GM18870 (cell line): ENCODE data around the gene CALN1.
"Not testable (repeated sequence)": the region's sequence is repeated elsewhere in the genome, so short reads cannot be mapped to it uniquely, and the experiment has no call there.

Experiments
- ATAC-seq: cut with Tn5 transposase; IDR thresholded peaks from one replicate; pipeline ENCODE4 v1.9.1; 2021; ENCODE audit warnings: moderate library complexity; ENCODE audit not compliant: unreplicated experiment

CALN1 gene

DNA sequence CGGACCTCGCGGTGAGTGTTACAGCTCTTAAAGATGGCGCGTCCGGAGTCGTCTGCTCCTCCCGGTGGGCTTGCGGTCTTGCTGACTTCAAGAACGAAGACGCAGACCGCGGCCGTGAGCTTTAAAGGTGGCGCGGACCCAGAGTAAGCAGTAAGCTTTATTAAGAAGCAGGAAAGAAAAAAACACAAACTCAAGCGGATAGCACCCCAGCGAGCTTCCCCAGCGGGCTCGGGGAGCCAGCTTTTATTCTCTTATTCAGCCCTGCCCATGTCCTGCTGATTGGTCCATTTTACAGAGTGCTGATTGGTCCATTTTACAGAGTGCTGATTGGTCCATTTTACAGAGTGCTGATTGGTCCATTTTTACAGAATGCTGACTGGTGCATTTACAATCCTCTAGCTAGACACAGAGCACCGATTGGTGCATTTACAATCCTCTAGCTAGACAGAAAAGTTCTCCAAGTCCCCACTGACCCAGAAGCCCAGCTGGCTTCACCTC is at the start of gene CALN1:
CALN1 (minus strand) TSS at position 218 of the 498 bp plus-strand sequence.
- not testable (repeated sequence) for ATAC-seq

DNA sequence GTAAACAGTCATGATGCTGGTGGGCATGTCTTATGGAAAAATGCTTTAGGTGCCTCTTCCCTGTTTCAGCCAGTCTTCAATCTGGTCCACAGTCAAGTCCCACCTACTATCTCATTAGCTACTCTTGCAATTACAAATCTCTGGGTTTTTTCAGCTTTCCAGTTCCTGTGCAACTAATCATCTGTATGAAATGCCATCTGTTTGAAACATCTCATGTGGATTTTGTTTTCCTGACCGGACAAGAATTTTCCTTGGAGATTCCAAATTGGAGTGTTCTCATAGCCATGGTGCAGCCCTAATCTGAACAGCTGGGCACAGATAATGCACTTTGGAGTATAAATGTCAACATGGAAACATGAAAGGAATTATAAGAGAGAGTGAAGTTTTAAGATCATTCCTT is 41.3 kb upstream of the CALN1 start:
- ATAC-seq: no peak

DNA sequence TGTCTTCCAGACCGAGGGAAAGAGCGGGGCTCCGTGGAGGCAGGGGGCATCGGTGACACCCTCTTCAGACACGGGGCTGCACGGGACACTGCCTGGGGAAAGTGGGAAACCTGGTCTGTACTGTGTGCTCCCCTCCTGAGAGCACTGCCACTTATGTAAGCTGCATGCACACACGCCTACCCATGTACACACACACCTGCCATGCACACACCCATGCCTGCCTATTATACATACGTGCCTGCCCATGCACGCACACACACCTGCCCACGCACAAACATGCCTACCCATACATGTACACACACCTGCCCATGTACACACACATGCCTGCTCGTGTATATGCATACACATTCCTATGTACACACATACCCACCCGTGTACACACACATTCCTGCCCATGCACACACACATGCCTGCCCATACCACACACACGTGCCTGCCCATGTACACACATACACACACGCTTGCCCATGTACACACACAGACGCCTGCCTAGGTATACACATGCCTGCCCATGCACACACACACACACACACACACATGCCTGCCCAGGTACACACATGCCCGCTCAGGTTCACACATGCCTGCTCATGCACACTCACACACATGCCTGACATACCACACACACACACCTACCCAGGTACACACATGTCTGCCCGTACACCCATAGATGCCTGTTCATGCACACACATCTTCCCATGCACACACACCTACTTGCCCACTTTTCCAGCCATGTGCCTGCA is 35.5 kb upstream of the CALN1 start:
- ATAC-seq: no peak

DNA sequence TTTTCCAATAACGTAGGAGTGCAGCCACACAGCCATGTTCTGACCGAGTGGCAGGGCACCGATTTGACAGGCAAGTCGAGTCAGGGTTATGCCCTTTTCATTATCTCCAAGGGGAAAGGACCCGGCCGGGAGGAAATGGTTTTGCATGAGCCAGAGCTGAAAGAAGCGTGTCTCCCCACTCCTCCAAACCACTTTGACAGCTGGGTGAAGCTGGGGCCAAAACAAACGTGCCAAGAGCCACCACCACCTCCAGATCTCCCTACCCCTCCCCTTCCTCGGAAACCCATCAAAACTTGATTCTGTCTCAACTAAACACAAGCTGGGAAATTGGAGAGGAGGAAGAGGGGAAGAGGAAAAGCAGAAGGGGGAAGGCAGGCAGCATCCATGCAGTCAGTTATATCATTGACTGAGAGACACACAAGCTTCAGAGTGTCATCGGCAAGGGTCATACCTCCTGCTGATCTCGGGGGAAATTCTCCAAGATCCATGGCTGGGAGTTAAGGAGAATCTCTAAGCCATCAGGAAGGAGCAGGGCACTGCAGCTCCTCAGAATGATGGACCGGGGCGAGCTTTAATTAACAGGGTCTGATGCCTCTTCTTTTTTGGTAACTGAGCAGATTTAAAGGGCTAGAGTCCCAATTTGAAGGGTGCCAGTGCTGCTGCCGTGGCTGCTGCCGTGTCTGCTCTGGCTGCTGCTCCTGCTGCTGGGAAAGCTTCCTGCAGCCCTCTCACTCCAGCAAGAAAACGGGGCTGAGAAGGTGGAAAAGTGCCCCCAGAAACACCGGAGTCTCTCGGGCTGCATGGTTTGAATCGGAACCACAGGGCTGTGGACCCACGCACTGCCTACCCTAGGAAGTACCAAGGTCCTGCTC is 34.7 kb upstream of the CALN1 start:
- no peak for ATAC-seq

DNA sequence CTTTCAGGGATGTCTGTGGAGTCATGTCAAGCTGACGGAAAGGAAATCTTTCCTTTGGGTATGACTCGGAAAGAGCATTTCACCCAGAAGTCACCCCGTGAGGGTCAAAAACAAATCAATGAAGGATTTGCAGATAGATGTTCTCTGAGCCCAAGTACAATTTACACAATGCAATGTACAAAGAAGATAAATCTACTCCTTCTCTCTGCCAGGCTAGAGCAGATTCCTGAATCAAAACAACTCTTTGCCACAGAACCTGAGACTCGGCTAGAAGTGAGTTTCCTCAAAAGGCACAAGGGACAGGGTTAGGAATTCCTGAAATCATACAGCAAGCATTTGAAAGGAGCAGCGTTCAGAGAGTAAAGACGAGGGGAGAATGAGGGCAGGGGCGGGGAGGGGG is 34.0 kb upstream of the CALN1 start:
- ATAC-seq: no peak

DNA sequence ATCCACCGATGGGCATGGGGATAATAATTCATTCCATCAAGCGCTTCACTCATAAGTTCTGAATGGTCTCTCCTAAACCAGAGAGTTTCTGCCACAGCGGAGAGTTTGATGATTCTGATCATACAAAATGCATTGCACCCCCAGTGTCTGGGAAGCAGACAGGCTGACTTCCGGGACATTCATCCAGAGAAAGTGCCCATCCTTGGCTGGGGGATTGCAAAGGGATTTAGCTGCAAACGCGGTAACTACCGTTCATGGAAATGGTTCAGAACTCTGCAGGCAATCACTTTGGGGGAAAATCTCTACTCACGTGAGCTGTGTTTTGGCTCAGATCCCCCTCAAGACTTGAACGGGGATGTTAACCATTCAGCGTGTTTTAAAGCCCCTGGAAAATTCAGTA is 33.4 kb upstream of the CALN1 start:
- ATAC-seq: no peak

DNA sequence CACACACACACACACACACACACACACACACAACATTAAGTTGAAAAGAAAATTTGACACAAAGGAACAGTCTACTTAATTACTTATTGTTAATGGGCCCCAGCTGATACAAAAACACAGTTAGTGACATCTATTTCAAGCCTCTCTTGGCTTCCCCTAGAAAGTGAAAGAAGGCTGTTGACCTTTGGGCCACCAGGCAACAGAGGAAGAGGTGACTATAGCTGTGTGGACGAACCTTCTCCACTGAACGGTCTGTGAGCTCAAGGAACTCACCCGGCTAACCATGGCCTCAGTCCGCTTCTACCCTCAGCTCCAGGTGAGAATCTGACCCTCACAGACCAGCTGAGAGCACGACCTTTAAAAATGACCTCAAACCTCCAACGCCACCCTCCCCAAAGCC is 32.9 kb upstream of the CALN1 start:
- ATAC-seq: no peak

DNA sequence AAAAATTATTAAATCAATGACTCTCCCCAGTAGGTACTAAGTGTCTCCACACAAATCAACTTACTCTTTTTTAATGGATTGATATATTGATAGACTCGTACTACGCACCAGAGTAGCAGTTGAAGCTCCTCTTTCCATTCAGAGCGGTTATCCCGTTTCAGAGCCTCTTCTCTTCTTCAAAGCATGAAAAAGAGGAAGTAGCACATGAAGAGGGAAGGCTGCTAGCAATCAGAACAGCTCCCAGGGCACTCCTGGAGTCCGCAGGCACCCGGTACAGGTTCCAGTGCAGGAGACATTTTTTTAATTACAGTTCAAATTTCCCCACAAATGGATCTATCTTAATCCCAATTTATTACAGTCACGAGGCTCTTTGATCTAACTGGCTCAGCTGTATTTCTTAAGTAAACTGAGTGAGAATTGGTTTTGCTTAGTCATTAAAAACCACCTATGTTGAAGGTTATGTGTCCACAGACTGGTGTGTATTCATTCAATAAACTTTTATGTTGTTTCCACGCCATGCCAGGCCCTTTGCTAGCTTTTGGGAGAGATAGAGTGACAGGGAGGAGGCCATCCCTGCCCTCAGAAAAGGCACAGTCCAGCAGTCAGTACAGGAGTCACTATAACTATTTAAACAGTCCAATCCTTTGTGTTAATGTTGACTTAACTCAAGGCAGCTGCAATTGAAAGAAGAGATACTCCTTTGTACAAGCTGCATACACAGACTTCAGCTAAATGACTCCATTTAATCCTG is 32.1 kb upstream of the CALN1 start:
- no peak for ATAC-seq

DNA sequence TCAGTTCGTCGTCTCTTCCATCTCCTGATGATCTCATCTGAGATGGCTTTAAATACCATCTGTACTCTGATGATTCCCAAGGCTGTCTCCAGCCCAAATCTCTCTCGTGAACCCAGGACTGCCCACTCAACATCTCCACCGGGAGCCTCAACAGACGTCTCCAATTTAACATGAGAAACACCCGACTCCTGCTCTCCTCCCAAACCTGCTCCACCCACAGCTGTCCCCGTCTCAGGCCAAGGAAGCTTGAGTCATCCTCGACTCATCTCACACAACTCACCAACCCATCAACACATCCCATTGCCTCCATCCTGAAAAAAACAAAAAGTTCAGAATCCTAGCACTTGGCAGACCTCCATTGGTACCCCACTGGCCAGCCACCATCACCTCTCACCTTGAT is 29.7 kb upstream of the CALN1 start:
- no peak for ATAC-seq

DNA sequence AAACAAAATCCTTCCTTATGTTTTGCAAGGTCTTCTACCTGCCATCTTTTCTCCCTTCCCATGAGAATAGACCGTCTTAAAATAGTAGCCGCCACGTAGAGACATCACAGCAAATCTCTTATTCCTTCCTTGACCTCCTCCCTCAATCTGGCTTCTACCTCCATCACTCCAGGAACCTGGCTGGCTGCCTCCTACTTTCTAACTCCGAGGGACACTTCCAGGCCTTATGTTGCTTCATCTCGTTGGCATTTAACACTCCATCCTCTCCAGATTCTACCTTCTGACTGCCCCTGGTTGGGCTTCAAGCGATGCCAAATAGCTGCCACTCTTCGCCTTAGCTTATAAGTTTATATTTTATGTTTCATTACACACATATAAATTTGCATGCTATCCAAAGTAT is 26.4 kb upstream of the CALN1 start:
- no peak for ATAC-seq

DNA sequence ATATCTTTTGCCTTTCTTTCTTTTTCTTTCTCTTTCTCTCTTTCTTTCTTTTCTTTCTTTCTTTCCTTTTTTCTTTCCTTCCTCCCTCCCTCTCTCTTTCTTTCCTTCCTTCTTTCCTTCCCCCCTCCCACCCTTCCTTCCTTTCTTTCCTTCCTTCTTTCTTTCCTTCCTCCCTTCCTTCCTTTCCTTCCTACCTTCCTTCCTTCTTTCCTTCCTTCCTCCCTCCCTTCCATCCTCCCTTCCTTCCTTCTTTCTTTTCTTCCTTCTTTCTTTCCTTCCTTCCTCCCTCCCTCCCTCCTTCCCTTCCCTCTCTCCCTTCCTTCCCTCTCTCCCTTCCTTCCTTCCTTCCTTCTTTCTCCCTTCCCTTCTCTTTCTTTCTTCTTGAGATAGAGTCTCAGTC is 25.5 kb upstream of the CALN1 start:
- ATAC-seq: no peak

DNA sequence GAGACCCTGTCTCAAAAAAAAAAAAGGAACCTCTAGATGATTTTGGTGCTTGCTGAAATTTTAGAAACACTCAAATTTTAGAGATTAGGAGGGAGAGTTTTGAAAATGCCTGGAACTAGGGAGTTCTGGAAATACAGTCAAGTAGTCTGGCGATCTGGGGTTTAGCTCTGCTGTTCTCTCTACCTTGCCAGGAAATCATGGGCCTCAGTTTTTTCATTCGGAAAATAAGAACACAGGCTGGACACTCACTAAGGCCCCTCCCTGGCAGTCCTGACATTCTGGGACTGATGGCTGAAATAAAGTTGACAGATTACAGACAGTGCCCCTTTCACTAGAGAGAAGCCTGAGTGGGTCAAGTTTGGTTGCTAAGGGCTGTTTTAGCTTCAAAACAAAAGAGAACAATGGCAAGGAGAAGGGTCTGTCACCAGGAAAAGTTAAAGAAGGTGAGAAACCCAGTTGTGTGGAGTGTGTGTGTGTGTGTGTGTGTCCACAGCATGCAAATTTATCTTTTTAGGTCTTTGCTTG is 25.0 kb upstream of the CALN1 start:
- no peak for ATAC-seq

DNA sequence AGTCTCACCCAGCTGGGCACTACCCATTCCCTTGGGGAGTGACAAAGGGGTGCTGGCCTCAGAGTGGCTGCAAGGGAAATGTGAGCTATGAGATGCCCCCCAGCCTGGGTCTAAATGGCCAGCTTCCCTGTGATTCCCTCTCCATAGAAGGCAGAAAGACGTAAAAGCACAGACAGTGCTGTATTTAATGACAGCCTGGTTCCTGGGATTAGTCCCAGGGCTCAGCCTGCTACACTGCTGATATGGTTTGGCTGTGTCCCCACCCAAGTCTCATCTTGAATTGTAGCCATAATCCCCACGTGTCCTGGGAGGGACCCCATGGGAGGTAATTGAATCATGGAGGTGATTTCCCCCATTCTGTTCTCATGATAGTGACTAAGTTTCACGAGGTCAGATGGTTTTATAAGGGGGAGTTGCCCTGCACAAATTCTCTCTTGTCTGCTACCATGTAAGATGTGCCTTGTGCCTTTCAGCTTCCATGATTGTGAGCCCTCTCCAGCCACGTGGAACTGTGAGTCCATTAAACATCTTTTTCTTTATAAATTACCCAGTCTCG is 23.9 kb upstream of the CALN1 start:
- ATAC-seq: no peak

DNA sequence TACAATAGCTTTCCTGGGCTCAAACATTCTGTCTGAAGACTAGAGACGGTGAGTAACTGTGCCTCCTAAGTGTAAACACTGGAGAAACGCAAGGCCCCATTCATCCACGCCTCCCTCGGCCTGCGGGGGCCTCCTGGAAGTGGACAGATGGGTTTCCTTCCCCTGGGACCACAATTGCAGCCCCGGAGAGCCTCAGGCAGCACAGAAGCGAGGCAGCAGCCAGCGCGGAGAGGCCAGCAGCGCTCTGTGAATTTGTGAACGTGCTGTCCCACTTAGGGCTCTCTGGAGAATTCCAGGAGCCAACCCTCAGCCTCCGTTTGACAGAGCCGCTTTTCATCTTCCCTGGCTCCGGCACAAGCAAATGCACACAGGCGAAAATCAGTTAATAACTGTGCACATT is 23.2 kb upstream of the CALN1 start:
- ATAC-seq: no peak

DNA sequence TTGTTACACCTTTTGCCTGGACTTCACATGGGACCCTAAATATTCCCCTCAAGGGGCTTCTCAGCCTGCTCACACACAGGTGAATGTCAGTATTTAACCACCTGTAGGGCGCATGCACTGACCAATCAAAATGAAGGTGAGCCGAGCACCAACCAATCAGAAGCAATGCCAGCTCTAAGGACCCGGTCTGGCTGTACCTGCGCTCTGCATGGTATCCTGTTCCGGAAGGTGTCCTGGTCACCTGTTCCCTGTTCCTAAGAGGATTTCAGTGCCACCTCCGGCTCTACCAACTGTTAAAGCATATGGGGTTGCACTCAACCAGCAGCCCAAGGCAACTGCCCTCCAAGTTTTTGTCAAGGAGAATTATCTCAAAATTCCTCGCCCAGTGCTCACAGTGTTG is 18.4 kb upstream of the CALN1 start:
- no peak for ATAC-seq

DNA sequence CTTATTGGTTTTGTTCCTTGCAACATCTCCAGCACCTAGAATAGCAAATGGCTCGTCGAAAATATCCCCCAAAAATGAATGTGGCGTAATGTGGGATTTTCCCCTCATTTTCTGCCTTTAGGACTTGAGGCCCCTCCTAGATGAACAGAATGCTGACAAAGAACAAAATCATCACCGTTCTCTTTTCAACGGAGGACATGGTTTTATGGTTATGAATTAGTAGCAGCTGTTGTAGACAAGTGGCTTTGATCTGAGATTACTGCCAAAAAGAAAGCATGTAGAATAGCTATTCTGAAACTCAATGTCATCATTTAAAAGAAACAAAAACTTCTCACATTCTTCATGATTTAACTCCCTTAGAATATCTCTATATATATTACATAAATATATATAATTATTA is 17.2 kb upstream of the CALN1 start:
- ATAC-seq: no peak

DNA sequence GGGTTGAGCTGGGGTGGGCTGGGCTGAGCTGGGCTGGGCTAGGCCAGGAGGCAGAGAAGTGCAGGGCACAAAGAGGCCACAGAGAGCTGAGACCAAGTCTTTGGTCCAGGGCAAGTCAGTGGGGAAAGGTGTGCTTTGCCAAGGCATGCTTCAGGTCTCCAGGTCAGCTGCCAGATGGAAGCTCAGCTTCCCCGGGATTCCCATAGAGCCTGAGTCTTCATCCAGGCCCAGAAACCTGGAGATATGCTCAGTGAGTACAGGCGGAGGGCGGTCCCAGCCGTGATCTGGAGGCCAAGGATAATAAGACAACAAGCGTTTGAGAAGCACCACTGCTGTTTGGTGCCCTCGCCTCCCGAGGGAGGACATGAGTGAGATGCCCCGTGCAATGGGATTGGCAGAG is 4.7 kb upstream of the CALN1 start:
- no peak for ATAC-seq

DNA sequence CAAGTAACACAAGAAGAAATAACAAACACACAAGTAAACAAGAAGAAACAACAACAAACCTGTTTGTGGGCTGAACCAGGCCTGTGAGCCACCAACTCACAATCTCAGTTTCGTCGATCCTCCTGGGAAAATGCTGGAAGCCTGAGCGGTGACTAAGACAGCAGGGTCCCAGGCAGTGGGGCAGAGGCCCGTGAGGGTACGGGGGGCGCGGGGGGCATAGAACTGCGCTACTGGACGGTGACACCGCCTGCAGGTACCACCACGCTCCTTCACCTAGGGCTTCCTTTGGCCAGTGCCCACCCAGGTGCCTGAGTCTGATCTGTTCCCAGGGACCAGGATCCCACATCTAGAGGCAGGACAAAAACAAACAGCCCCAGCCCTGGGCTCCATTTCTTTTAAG is 3.4 kb upstream of the CALN1 start:
- no peak for ATAC-seq

DNA sequence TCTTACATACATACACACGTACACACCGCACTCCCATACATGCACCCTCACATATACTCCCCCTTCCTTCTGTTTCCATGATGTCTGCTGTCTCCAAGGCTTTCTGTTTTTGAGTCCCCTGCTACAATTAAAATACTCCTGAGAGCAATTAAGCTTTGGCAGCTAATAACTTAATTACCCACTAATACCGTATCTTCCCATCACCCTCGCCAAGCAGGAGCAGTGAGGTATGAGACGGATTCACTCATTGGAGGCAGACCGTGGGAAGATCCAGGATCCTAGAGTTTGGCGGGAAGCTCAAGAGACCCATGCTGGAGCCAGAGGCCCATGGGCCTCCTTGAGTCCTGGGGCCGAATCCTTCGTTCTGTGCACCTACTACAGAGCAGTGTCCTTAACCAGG is 1.7 kb upstream of the CALN1 start:
- no peak for ATAC-seq

DNA sequence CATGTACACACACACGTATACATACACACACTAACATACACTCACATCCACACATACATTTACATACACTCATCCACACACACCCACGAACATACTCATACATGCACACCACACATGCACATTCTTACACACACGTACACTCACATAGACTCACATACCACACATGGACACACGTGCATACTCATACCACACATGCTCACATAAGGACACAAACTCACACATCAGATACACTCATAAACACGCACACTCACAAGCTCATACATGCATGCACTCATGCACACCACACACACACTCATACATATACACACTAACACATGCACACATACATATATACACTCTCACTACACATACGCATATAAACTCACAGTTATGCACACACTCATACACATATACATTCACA is 1.2 kb upstream of the CALN1 start:
- ATAC-seq: no peak

DNA sequence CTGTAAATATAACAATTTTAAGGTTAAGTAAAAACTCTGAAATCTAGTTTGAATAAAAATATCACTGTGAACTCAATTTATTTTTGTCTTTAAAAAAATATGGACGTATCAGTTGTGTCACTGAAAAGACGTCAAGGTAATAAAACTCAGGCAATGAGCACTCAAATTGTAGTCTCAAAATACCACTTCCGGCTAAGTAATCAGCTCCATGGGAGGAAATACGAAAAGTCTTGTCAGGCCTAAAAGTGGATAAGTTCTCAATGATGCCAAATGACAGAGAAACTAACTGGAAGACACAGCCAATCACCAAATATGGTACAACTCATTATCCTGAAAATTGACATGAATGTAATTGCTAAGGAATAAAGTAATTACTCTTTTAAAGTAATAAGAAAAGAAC is 719 bp downstream of the CALN1 start:
- ATAC-seq: no peak
